Measurements from ENCODE around the gene SPRR1A.
"Not testable (repeated sequence)": the region's sequence is repeated elsewhere in the genome, so short reads cannot be mapped to it uniquely, and the experiment has no call there.

The SPRR1A gene

GRCh38 chr1:153000294-153000693 is 16.4 kb downstream of the SPRR1A start:
- ChIA-PET POLR2A (no interaction called here), CTCF (interaction anchor here (0.7 kb wide), 1 partner anchor 8 kb away, joined by 3 read pairs; no protein-coding TSS in a partner anchor)
- DNase-seq, result no peak
- Histone ChIP-seq H3K36me3 (ENCODE audit: control insufficient read depth in 4 of 4, insufficient read depth in 4 of 4, low read length in 3 of 4) (no peaks in the 10 kb centered on the region), H3K4me3 (ENCODE audit: control insufficient read depth in 1 of 7, extremely low read depth in 1 of 7, insufficient read depth in 4 of 7, low read depth in 2 of 7, low read length in 6 of 7) (no peak overlapping the region), H3K27ac (ENCODE audit: insufficient read depth in 1 of 2, low read depth in 1 of 2, low read length in 2 of 2, poor library complexity in 1 of 2, severe bottlenecking in 2 of 2) (no peak overlapping the region), H3K27me3 (replicated peaks in 2 of 5; ENCODE audit: control insufficient read depth in 4 of 5, insufficient read depth in 5 of 5, low read length in 4 of 5) (peaks cover 0 to 6% (median 3%) of the 10 kb centered on the region in 5 experiments), H3K4me1 (ENCODE audit: control extremely low read depth in 1 of 4, control insufficient read depth in 4 of 4, insufficient read depth in 4 of 4, low read length in 3 of 4) (no peaks in the 10 kb centered on the region), H3K9me3 (ENCODE audit: control extremely low read depth in 1 of 5, control insufficient read depth in 4 of 5, insufficient read depth in 2 of 5, low read depth in 1 of 5, low read length in 4 of 5) (peaks cover 0 to 2% (median 0%) of the 10 kb centered on the region in 5 experiments)
- WGBS (ENCODE audit: insufficient coverage), result no CpG with 5 or more reads among the region's 1 CpG

GRCh38 chr1:153001382-153001781 is 17.5 kb downstream of the SPRR1A start, which contains the start of gene SPRR3:
Gene SPRR3, plus strand, starts transcription at chr1:153001749. Its CDS starts 1,272 bp downstream, at chr1:153003021.
- 100% methylated on average over 2 of the region's 2 CpGs for WGBS (ENCODE audit: insufficient coverage)
- ChIA-PET POLR2A (no interaction called here), CTCF (interaction anchor here (0.7 kb wide), 1 partner anchor 10 kb away, joined by 3 read pairs; no protein-coding TSS in a partner anchor)
- Histone ChIP-seq H3K9me3 (ENCODE audit: control extremely low read depth in 1 of 5, control insufficient read depth in 4 of 5, insufficient read depth in 2 of 5, low read depth in 1 of 5, low read length in 4 of 5) (no peaks in the 10 kb centered on the region), H3K4me3 (ENCODE audit: control insufficient read depth in 1 of 7, extremely low read depth in 1 of 7, insufficient read depth in 4 of 7, low read depth in 2 of 7, low read length in 6 of 7) (no peak within 1 kb of the TSS), H3K4me1 (ENCODE audit: control extremely low read depth in 1 of 4, control insufficient read depth in 4 of 4, insufficient read depth in 4 of 4, low read length in 3 of 4) (no peaks in the 10 kb centered on the region), H3K36me3 (ENCODE audit: control insufficient read depth in 4 of 4, insufficient read depth in 4 of 4, low read length in 3 of 4) (no peaks in the 10 kb centered on the region), H3K27ac (ENCODE audit: insufficient read depth in 1 of 2, low read depth in 1 of 2, low read length in 2 of 2, poor library complexity in 1 of 2, severe bottlenecking in 2 of 2) (no peak within 1 kb of the TSS), H3K27me3 (replicated peaks in 2 of 5; ENCODE audit: control insufficient read depth in 4 of 5, insufficient read depth in 5 of 5, low read length in 4 of 5) (peaks cover 0 to 6% (median 3%) of the 10 kb centered on the region in 5 experiments)
- DNase-seq, result no peak

DNA sequence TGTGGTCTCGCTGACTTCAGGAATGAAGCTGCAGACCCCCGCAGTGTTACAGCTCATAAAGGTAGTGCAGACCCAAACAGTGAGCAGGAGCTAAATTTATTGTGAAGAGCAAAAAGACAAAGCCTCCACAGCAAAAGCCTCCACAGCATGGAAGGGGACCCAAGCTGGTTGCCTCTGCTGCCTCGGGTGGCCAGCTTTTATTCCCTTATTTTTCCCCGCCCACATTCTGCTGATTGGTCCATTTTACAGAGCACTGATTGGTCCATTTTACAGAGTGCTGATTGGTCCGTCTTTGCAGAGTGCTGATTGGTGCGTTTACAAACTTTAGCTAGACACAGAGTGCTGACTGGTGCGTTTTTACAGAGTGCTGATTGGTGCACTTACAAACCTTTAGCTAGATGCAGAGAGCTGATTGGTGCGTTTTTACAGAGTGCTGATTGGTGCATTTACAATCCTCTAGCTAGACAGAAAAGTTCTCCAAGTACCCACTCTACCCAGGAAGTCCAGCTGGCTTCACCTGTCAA is 27.4 kb downstream of the SPRR1A start:
- H3K9me3 ChIP-seq (ENCODE audit: control extremely low read depth in 1 of 5, control insufficient read depth in 4 of 5, insufficient read depth in 2 of 5, low read depth in 1 of 5, low read length in 4 of 5); H3K4me1 ChIP-seq (ENCODE audit: control extremely low read depth in 1 of 4, control insufficient read depth in 4 of 4, insufficient read depth in 4 of 4, low read length in 3 of 4); H3K27ac ChIP-seq (ENCODE audit: insufficient read depth in 1 of 2, low read depth in 1 of 2, low read length in 2 of 2, poor library complexity in 1 of 2, severe bottlenecking in 2 of 2); DNase-seq; H3K27me3 ChIP-seq (replicated peaks in 2 of 5; ENCODE audit: control insufficient read depth in 4 of 5, insufficient read depth in 5 of 5, low read length in 4 of 5); H3K4me3 ChIP-seq (ENCODE audit: control insufficient read depth in 1 of 7, extremely low read depth in 1 of 7, insufficient read depth in 4 of 7, low read depth in 2 of 7, low read length in 6 of 7); H3K36me3 ChIP-seq (ENCODE audit: control insufficient read depth in 4 of 4, insufficient read depth in 4 of 4, low read length in 3 of 4); CTCF ChIA-PET; POLR2A ChIA-PET: not testable (repeated sequence)
- WGBS (ENCODE audit: insufficient coverage), result 87% methylated on average over 7 of the region's 8 CpGs

GRCh38 chr1:153021829-153022228 is 37.9 kb downstream of the SPRR1A start:
- H3K36me3 ChIP-seq (ENCODE audit: control insufficient read depth in 4 of 4, insufficient read depth in 4 of 4, low read length in 3 of 4); DNase-seq; H3K4me3 ChIP-seq (ENCODE audit: control insufficient read depth in 1 of 7, extremely low read depth in 1 of 7, insufficient read depth in 4 of 7, low read depth in 2 of 7, low read length in 6 of 7); H3K9me3 ChIP-seq (ENCODE audit: control extremely low read depth in 1 of 5, control insufficient read depth in 4 of 5, insufficient read depth in 2 of 5, low read depth in 1 of 5, low read length in 4 of 5); POLR2A ChIA-PET; H3K27ac ChIP-seq (ENCODE audit: insufficient read depth in 1 of 2, low read depth in 1 of 2, low read length in 2 of 2, poor library complexity in 1 of 2, severe bottlenecking in 2 of 2); H3K27me3 ChIP-seq (replicated peaks in 2 of 5; ENCODE audit: control insufficient read depth in 4 of 5, insufficient read depth in 5 of 5, low read length in 4 of 5); H3K4me1 ChIP-seq (ENCODE audit: control extremely low read depth in 1 of 4, control insufficient read depth in 4 of 4, insufficient read depth in 4 of 4, low read length in 3 of 4): not testable (repeated sequence)
- 49% methylated on average over 2 of the region's 2 CpGs for WGBS (ENCODE audit: insufficient coverage)
- CTCF ChIA-PET, result interaction anchor here (1.3 kb wide), 1 partner anchor 11 kb away, joined by 3 read pairs; no protein-coding TSS in a partner anchor

DNA sequence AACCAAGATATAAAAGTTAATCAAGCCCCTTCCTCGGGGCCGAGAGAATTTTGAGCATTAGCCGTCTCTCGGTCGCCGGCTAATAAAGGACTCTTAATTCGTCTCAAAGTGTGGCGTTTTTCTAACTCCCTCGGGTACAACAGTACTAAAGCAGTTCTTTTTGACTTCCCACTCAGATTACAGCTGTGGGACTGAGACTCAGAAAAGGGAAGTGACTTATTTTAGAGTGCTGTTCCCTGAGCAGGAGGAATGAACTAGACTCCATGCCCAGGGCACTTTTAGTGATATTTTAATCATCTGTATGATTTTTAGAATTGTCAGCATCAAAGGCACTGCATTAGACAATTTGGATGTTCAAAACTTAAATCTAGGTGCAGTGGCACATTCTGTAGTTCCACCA is 38.5 kb downstream of the SPRR1A start:
- 25% methylated on average over 4 of the region's 9 CpGs for WGBS (ENCODE audit: insufficient coverage)
- H3K27me3 ChIP-seq (replicated peaks in 2 of 5; ENCODE audit: control insufficient read depth in 4 of 5, insufficient read depth in 5 of 5, low read length in 4 of 5); H3K4me1 ChIP-seq (ENCODE audit: control extremely low read depth in 1 of 4, control insufficient read depth in 4 of 4, insufficient read depth in 4 of 4, low read length in 3 of 4); H3K4me3 ChIP-seq (ENCODE audit: control insufficient read depth in 1 of 7, extremely low read depth in 1 of 7, insufficient read depth in 4 of 7, low read depth in 2 of 7, low read length in 6 of 7); H3K9me3 ChIP-seq (ENCODE audit: control extremely low read depth in 1 of 5, control insufficient read depth in 4 of 5, insufficient read depth in 2 of 5, low read depth in 1 of 5, low read length in 4 of 5); H3K27ac ChIP-seq (ENCODE audit: insufficient read depth in 1 of 2, low read depth in 1 of 2, low read length in 2 of 2, poor library complexity in 1 of 2, severe bottlenecking in 2 of 2); H3K36me3 ChIP-seq (ENCODE audit: control insufficient read depth in 4 of 4, insufficient read depth in 4 of 4, low read length in 3 of 4): not testable (repeated sequence)
- DNase-seq, result peak in 2 of 3 donors; percentile 9 to 10
- ChIA-PET POLR2A (interaction anchor here (0.6 kb wide), 1 partner anchor 53 kb away, joined by 4 read pairs; no protein-coding TSS in a partner anchor), CTCF (interaction anchor here (1.3 kb wide), 1 partner anchor 11 kb away, joined by 3 read pairs; no protein-coding TSS in a partner anchor)

- WGBS (ENCODE audit: insufficient coverage), result 99% methylated on average over 6 of the region's 7 CpGs
- Histone ChIP-seq H3K4me1 (ENCODE audit: control extremely low read depth in 1 of 4, control insufficient read depth in 4 of 4, insufficient read depth in 4 of 4, low read length in 3 of 4) (no peaks in the 10 kb centered on the region), H3K27ac (ENCODE audit: insufficient read depth in 1 of 2, low read depth in 1 of 2, low read length in 2 of 2, poor library complexity in 1 of 2, severe bottlenecking in 2 of 2) (no peak overlapping the region), H3K27me3 (replicated peaks in 2 of 5; ENCODE audit: control insufficient read depth in 4 of 5, insufficient read depth in 5 of 5, low read length in 4 of 5) (peaks cover 0 to 5% (median 0%) of the 10 kb centered on the region in 5 experiments), H3K9me3 (ENCODE audit: control extremely low read depth in 1 of 5, control insufficient read depth in 4 of 5, insufficient read depth in 2 of 5, low read depth in 1 of 5, low read length in 4 of 5) (peaks cover 0 to 3% (median 0%) of the 10 kb centered on the region in 5 experiments), H3K36me3 (ENCODE audit: control insufficient read depth in 4 of 4, insufficient read depth in 4 of 4, low read length in 3 of 4) (no peaks in the 10 kb centered on the region), H3K4me3 (ENCODE audit: control insufficient read depth in 1 of 7, extremely low read depth in 1 of 7, insufficient read depth in 4 of 7, low read depth in 2 of 7, low read length in 6 of 7) (no peak overlapping the region)
- DNase-seq, result no peak
- ChIA-PET POLR2A (no interaction called here), CTCF (no interaction called here)
Observed at GRCh38 chr1:153023109-153023508, 39.2 kb downstream of the SPRR1A start.

DNA sequence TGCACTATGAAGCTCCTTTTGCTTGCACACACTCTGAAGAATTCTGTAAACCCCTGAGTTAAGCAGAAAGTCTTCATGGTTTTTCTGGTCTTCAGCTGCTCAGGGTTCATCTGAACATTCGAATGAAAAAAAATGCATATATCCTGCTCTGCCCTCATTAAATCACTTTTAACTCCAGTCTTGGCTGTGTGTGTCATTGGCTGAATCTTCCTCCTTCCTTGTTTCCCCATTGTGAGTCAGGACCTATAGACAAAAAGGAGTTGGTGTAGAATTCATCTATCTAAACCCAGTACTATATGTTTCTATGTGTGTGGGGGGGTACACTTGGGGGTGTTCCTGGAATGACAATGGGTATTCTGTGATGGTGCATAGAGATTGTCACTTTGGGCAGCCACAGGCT is 40.5 kb downstream of the SPRR1A start:
- WGBS (ENCODE audit: insufficient coverage), result 100% methylated on average over 1 of the region's 1 CpG
- POLR2A ChIA-PET, result no interaction called here

More for the DNA sequence above, 40.5 kb downstream of the SPRR1A start:
- no peak overlapping the region for H3K4me3 ChIP-seq (ENCODE audit: control insufficient read depth in 1 of 7, extremely low read depth in 1 of 7, insufficient read depth in 4 of 7, low read depth in 2 of 7, low read length in 6 of 7)
- DNase-seq, result no peak
- peaks cover 0 to 2% (median 0%) of the 10 kb centered on the region in 5 experiments for H3K27me3 ChIP-seq (replicated peaks in 2 of 5; ENCODE audit: control insufficient read depth in 4 of 5, insufficient read depth in 5 of 5, low read length in 4 of 5)
- H3K9me3 ChIP-seq (ENCODE audit: control extremely low read depth in 1 of 5, control insufficient read depth in 4 of 5, insufficient read depth in 2 of 5, low read depth in 1 of 5, low read length in 4 of 5), result peaks cover 0 to 2% (median 0%) of the 10 kb centered on the region in 5 experiments
- H3K36me3 ChIP-seq (ENCODE audit: control insufficient read depth in 4 of 4, insufficient read depth in 4 of 4, low read length in 3 of 4), result no peaks in the 10 kb centered on the region
- no peaks in the 10 kb centered on the region for H3K4me1 ChIP-seq (ENCODE audit: control extremely low read depth in 1 of 4, control insufficient read depth in 4 of 4, insufficient read depth in 4 of 4, low read length in 3 of 4)
- CTCF ChIA-PET, result no interaction called here
- no peak overlapping the region for H3K27ac ChIP-seq (ENCODE audit: insufficient read depth in 1 of 2, low read depth in 1 of 2, low read length in 2 of 2, poor library complexity in 1 of 2, severe bottlenecking in 2 of 2)
